ENCODE measurements around the gene MBD6. TPM values are rescaled to one million over a fixed set of nuclear protein-coding genes. Genes with fewer than 3 reads are reported as not detected.

MBD6 gene
- total and polyA plus RNA-seq, 2 of the 8 experiments (the other 6 are each of a cell fraction or from before 2014, with no cell fraction given) = 3.9 to 32.3 TPM

GRCh38 chr12:57547288-57548012 lies 24.8 kb downstream of the MBD6 start (continued):
- TF ChIP-seq HDAC2 (IDR thresholded peaks at IDR 0.05; ENCODE audit: borderline replicate concordance in 1 of 2, low read depth in 2 of 2, low read length in 2 of 2) (no peak), BCL11A (IDR thresholded peaks at IDR 0.05; ENCODE audit: low read depth in 2 of 2, low read length in 2 of 2) (no peak), CREB1 (IDR thresholded peaks at IDR 0.05) (peak; percentile 93), SIN3A (conservative IDR thresholded peaks at IDR 0.05 in 1 of 2, IDR thresholded peaks at IDR 0.05 in 1 of 2; ENCODE audit: low read depth in 1 of 2, low read length in 2 of 2) (no peak), SIX5 (IDR thresholded peaks at IDR 0.05; ENCODE audit: low read depth, low read length) (peak; percentile 83), JUND (IDR thresholded peaks at IDR 0.05; ENCODE audit: low read length) (peak; percentile 69; the same call in 1 of the 2 replicates)

Measured in H1 (cell line).